ENCODE data around the gene LHX3.

DNA sequence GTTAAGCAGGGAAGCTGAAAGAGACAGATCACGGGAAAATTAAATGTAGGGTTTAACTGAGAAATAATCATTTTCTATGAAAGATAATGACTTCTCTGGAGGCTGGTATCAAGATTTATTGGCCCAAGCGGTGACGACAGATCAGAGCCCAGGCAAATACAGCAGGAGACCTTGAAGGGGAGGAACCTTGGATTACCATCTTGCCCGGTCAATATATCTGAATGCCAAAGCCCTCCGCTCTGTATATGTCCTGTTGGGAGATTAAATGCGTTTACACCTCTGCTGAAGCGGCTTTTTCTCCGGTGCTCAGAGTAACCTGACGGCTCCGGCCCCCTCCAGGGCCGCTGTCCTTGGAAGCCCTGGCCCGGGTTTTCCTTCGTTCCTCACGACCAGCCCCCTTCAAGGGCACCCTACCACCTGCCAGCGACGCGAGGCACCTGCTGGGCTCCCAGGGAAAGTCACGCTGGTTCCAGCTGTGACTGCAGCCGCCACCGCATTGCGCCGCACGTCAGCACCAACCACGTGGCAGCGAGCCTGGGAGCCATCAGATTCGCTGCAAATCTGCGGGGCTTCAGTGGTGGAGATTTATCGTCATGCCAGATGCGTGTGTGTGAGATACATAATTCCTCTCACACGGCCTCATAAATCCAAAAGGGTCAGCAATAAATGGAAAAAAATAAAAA is 45.1 kb upstream of the LHX3 start:
- TF ChIP-seq, protein P1, sequence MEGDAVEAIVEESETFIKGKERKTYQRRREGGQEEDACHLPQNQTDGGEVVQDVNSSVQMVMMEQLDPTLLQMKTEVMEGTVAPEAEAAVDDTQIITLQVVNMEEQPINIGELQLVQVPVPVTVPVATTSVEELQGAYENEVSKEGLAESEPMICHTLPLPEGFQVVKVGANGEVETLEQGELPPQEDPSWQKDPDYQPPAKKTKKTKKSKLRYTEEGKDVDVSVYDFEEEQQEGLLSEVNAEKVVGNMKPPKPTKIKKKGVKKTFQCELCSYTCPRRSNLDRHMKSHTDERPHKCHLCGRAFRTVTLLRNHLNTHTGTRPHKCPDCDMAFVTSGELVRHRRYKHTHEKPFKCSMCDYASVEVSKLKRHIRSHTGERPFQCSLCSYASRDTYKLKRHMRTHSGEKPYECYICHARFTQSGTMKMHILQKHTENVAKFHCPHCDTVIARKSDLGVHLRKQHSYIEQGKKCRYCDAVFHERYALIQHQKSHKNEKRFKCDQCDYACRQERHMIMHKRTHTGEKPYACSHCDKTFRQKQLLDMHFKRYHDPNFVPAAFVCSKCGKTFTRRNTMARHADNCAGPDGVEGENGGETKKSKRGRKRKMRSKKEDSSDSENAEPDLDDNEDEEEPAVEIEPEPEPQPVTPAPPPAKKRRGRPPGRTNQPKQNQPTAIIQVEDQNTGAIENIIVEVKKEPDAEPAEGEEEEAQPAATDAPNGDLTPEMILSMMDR (IDR thresholded peaks at IDR 0.05) = no peak
- TF ChIP-seq POLR2AphosphoS5 (IDR thresholded peaks at IDR 0.05) (no peak), POLR2A (IDR thresholded peaks at IDR 0.05) (no peak)

Data from stomach (tissue), 4 donors.